ENCODE results near the gene CHCHD4.

DNA sequence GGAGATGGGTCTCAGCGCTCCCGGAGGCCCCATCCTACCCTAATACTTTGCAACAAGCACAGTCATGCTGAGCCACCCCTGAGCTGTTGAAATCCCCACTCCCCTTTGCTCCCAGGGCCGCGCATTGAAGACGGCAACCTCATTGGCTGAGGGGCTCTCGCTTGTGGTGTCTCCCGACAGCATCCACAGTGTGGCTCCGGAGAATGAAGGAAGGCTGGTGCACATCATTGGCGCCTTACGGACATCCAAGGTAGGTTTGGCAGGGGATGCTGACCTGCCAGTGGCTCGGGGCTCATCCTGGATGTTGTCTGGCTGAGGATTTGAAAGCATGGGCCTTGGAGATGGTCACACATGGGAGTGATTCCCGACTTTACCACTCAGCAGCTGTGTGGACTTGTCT, 6.0 kb upstream of the CHCHD4 start:
- TF ChIP-seq, protein P1, sequence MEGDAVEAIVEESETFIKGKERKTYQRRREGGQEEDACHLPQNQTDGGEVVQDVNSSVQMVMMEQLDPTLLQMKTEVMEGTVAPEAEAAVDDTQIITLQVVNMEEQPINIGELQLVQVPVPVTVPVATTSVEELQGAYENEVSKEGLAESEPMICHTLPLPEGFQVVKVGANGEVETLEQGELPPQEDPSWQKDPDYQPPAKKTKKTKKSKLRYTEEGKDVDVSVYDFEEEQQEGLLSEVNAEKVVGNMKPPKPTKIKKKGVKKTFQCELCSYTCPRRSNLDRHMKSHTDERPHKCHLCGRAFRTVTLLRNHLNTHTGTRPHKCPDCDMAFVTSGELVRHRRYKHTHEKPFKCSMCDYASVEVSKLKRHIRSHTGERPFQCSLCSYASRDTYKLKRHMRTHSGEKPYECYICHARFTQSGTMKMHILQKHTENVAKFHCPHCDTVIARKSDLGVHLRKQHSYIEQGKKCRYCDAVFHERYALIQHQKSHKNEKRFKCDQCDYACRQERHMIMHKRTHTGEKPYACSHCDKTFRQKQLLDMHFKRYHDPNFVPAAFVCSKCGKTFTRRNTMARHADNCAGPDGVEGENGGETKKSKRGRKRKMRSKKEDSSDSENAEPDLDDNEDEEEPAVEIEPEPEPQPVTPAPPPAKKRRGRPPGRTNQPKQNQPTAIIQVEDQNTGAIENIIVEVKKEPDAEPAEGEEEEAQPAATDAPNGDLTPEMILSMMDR (IDR thresholded peaks at IDR 0.05): no peak
- TF ChIP-seq, protein P2, sequence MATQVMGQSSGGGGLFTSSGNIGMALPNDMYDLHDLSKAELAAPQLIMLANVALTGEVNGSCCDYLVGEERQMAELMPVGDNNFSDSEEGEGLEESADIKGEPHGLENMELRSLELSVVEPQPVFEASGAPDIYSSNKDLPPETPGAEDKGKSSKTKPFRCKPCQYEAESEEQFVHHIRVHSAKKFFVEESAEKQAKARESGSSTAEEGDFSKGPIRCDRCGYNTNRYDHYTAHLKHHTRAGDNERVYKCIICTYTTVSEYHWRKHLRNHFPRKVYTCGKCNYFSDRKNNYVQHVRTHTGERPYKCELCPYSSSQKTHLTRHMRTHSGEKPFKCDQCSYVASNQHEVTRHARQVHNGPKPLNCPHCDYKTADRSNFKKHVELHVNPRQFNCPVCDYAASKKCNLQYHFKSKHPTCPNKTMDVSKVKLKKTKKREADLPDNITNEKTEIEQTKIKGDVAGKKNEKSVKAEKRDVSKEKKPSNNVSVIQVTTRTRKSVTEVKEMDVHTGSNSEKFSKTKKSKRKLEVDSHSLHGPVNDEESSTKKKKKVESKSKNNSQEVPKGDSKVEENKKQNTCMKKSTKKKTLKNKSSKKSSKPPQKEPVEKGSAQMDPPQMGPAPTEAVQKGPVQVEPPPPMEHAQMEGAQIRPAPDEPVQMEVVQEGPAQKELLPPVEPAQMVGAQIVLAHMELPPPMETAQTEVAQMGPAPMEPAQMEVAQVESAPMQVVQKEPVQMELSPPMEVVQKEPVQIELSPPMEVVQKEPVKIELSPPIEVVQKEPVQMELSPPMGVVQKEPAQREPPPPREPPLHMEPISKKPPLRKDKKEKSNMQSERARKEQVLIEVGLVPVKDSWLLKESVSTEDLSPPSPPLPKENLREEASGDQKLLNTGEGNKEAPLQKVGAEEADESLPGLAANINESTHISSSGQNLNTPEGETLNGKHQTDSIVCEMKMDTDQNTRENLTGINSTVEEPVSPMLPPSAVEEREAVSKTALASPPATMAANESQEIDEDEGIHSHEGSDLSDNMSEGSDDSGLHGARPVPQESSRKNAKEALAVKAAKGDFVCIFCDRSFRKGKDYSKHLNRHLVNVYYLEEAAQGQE (IDR thresholded peaks at IDR 0.05; ENCODE audit: insufficient read depth in 1 of 2, low read depth in 2 of 2, low read length in 1 of 2): no peak

All from Panc1 (cell line).